IMR-90 (cell line): Measurements from ENCODE around the gene ISCU. TPM values are rescaled to one million over a fixed set of nuclear protein-coding genes. Genes with fewer than 3 reads are reported as not detected.

Source experiments
- ATAC-seq: fragments of 200-7000 bp; cut with Tn5 transposase; 2 replicates; pipeline ENCODE4 v1.9.1; 2020; ENCODE audit warnings: low read depth, mild to moderate bottlenecking, moderate library complexity
- BruUV-seq: library from RNA; stranded (reverse); fragments of 400-500 nt; replicated peaks from 2 replicates; lab custom pipeline; 2021; lab: Mats Ljungman, UMichigan
- CTCF ChIA-PET: fragments of 300-600 bp; formaldehyde crosslinking; extraction: SDS; loops from one replicate; lab custom pipeline; 2021; ENCODE audit warnings: antibody characterized with exemption; lab: Yijun Ruan, JAX
- POLR2A ChIA-PET: fragments of 300-600 bp; sonication (Branson Sonifier 250); formaldehyde crosslinking; loops from one replicate; lab custom pipeline; 2022; ENCODE audit warnings: antibody characterized with exemption; ENCODE audit not compliant: unreplicated experiment; lab: Charles Lee
- DNase-seq: peaks from one replicate; pipeline ENCODE4 v3.0.0; 2013
- H2AFZ ChIP-seq: replicated peaks from 2 replicates; pipeline ENCODE3; 2013; ENCODE audit warnings: low read length, mild to moderate bottlenecking; ENCODE audit not compliant: poor library complexity
- H2AK5ac ChIP-seq: 2 replicates; pipeline ENCODE4 v1.6.1; 2013; ENCODE audit warnings: low read depth, low read length, inconsistent platforms
- H2AK9ac ChIP-seq: replicated peaks from 2 replicates; pipeline ENCODE3; 2013; ENCODE audit warnings: mild to moderate bottlenecking, low read depth, low read length, moderate library complexity; ENCODE audit not compliant: poor library complexity
- H2BK120ac ChIP-seq: 2 replicates; pipeline ENCODE4 v1.6.1; 2013; ENCODE audit warnings: low read depth, low read length, inconsistent platforms
- H2BK15ac ChIP-seq: 3 replicates; pipeline ENCODE4 v1.6.1; 2013; ENCODE audit warnings: low read depth, low read length, inconsistent platforms
- H2BK20ac ChIP-seq: 2 replicates; pipeline ENCODE4 v1.6.1; 2013; ENCODE audit warnings: low read depth, mild to moderate bottlenecking, inconsistent platforms, low read length, moderate library complexity
- H2BK5ac ChIP-seq: 2 replicates; pipeline ENCODE4 v1.6.1; 2013; ENCODE audit warnings: mild to moderate bottlenecking, low read depth, low read length, inconsistent platforms; ENCODE audit not compliant: poor library complexity, severe bottlenecking
- H3K14ac ChIP-seq: replicated peaks from 2 replicates; pipeline ENCODE4 v1.6.1; 2013; ENCODE audit warnings: low read depth, low read length, inconsistent platforms
- H3K18ac ChIP-seq: 2 replicates; pipeline ENCODE4 v1.6.1; 2013; ENCODE audit warnings: low read depth, low read length, control low read depth
- H3K23ac ChIP-seq: 2 replicates; pipeline ENCODE4 v1.6.1; 2013; ENCODE audit warnings: low read depth, low read length, inconsistent platforms
- H3K27ac ChIP-seq: 2 replicates; pipeline ENCODE4 v1.5.1; 2013; ENCODE audit warnings: mild to moderate bottlenecking, control low read depth, low read length; ENCODE audit not compliant: insufficient read depth
- H3K27me3 ChIP-seq: 2 replicates; pipeline ENCODE4 v1.6.1; 2013; ENCODE audit warnings: low read length; ENCODE audit not compliant: control insufficient read depth, insufficient read depth
- H3K36me3 ChIP-seq: 2 replicates; pipeline ENCODE4 v1.6.1; 2013; ENCODE audit warnings: low read length, mixed read lengths; ENCODE audit not compliant: control insufficient read depth, insufficient read depth
- H3K4ac ChIP-seq: 2 replicates; pipeline ENCODE4 v1.6.1; 2013; ENCODE audit warnings: low read depth, low read length, inconsistent platforms
- H3K4me1 ChIP-seq: 2 replicates; pipeline ENCODE4 v1.6.1; 2013; ENCODE audit warnings: low read length, mixed read lengths; ENCODE audit not compliant: control insufficient read depth, insufficient read depth
- H3K4me2 ChIP-seq: 2 replicates; pipeline ENCODE4 v1.6.1; 2013; ENCODE audit warnings: low read depth, mild to moderate bottlenecking, control low read depth, low read length, moderate library complexity
- H3K4me3 ChIP-seq: 2 replicates; pipeline ENCODE4 v1.5.1; 2013; ENCODE audit warnings: low read depth, mild to moderate bottlenecking, control low read depth, low read length, moderate library complexity; ENCODE audit not compliant: insufficient read depth
- H3K56ac ChIP-seq: 2 replicates; pipeline ENCODE4 v1.6.1; 2013; ENCODE audit warnings: low read length, inconsistent platforms; ENCODE audit not compliant: insufficient read depth; ENCODE audit errors: extremely low read depth
- H3K79me1 ChIP-seq, 2 experiments: 2 replicates each; pipeline ENCODE4 v1.6.1; 2013; ENCODE audit warnings: low read length in 2 of 2, inconsistent platforms in 1 of 2, low read depth in 1 of 2
- H3K9ac ChIP-seq: 2 replicates; pipeline ENCODE4 v1.6.1; 2013; ENCODE audit warnings: low read depth, low read length, control low read depth
- H3K9me1 ChIP-seq: 2 replicates; pipeline ENCODE4 v1.6.1; 2013; ENCODE audit warnings: low read length, inconsistent platforms; ENCODE audit not compliant: insufficient read depth
- H3K9me3 ChIP-seq: 2 replicates; pipeline ENCODE4 v1.6.1; 2013; ENCODE audit warnings: low read length; ENCODE audit not compliant: control insufficient read depth, insufficient read depth
- H4K20me1 ChIP-seq: 2 replicates; pipeline ENCODE4 v1.6.1; 2013; ENCODE audit warnings: low read length, inconsistent platforms; ENCODE audit not compliant: insufficient read depth
- H4K5ac ChIP-seq: 2 replicates; pipeline ENCODE4 v1.6.1; 2013; ENCODE audit warnings: mild to moderate bottlenecking, low read depth, low read length, control low read depth
- H4K8ac ChIP-seq, 2 experiments: 2 replicates each; pipeline ENCODE4 v1.6.1; 2013; ENCODE audit warnings: low read depth in 2 of 2, low read length in 2 of 2, control low read depth in 1 of 2, inconsistent platforms in 1 of 2
- H4K91ac ChIP-seq: 2 replicates; pipeline ENCODE4 v1.6.1; 2013; ENCODE audit warnings: low read depth, low read length, inconsistent platforms; ENCODE audit not compliant: insufficient read depth
- BHLHE40 ChIP-seq: fragments of 150-350 bp; IDR thresholded peaks from 2 replicates; pipeline ENCODE4 v1.6.1; 2016; ENCODE audit warnings: mild to moderate bottlenecking, low read depth, low read length
- ELK1 ChIP-seq: fragments of 150-350 bp; IDR thresholded peaks from 2 replicates; pipeline ENCODE4 v1.6.1; 2016; ENCODE audit warnings: low read depth, mild to moderate bottlenecking, low read length, moderate library complexity, borderline replicate concordance
- FOS ChIP-seq: fragments of 150-350 bp; IDR thresholded peaks from 2 replicates; pipeline ENCODE4 v1.6.1; 2016; ENCODE audit warnings: low read depth, low read length
- MAFK ChIP-seq: IDR thresholded peaks from 2 replicates; pipeline ENCODE4 v1.6.1; 2012; ENCODE audit warnings: low read depth, low read length, improper control_type of control experiment
- MAZ ChIP-seq: IDR thresholded peaks from 2 replicates; pipeline ENCODE4 v1.6.1; 2012; ENCODE audit warnings: low read depth, mild to moderate bottlenecking, low read length, improper control_type of control experiment, moderate library complexity, borderline replicate concordance
- MXI1 ChIP-seq: IDR thresholded peaks from 2 replicates; pipeline ENCODE4 v1.6.1; 2012; ENCODE audit warnings: low read depth, mild to moderate bottlenecking, low read length, moderate library complexity, borderline replicate concordance
- NFE2L2 ChIP-seq: fragments of 150-350 bp; IDR thresholded peaks from 2 replicates; pipeline ENCODE4 v1.6.1; 2016; ENCODE audit warnings: low read depth, mild to moderate bottlenecking, low read length
- POLR2A ChIP-seq: IDR thresholded peaks from 2 replicates; pipeline ENCODE4 v1.6.1; 2012; ENCODE audit warnings: mild to moderate bottlenecking, low read depth, low read length
- RAD21 ChIP-seq: IDR thresholded peaks from 2 replicates; pipeline ENCODE4 v1.6.1; 2012; ENCODE audit warnings: low read length, improper control_type of control experiment
- RCOR1 ChIP-seq: IDR thresholded peaks from 2 replicates; pipeline ENCODE4 v1.6.1; 2012; ENCODE audit warnings: mild to moderate bottlenecking, low read length, improper control_type of control experiment; ENCODE audit not compliant: insufficient replicate concordance
- RFX5 ChIP-seq: IDR thresholded peaks from 2 replicates; pipeline ENCODE4 v1.8.0; 2012; ENCODE audit warnings: low read depth, mild to moderate bottlenecking, low read length, moderate library complexity
- SMC3 ChIP-seq: fragments of 150-350 bp; IDR thresholded peaks from 2 replicates; pipeline ENCODE4 v1.6.1; 2016; ENCODE audit warnings: low read depth, mild to moderate bottlenecking, antibody characterized with exemption, low read length, moderate library complexity
- USF2 ChIP-seq: fragments of 150-350 bp; IDR thresholded peaks from 2 replicates; pipeline ENCODE4 v1.6.1; 2017; ENCODE audit warnings: mild to moderate bottlenecking, antibody characterized with exemption, low read length, low read depth
- WGBS, 2 experiments: methylation state at CpG; one replicate each; pipeline versions ENCODE4 v1.1.5 to v1.1.7; 2013; ENCODE audit warnings: missing lambda C conversion rate in 2 of 2; ENCODE audit not compliant: insufficient read length in 1 of 2; ENCODE audit errors: extremely low coverage in 2 of 2; 5-methylcytosine and 5-hydroxymethylcytosine counted together
- dilution Hi-C: fragments of 300-500 bp; cut with HindIII; formaldehyde crosslinking; loops from one replicate; pipeline ENCODE4 v1.14.3; 2018; ENCODE audit warnings: low sequenced_read_pairs; ENCODE audit not compliant: unreplicated experiment
- in situ Hi-C: fragments of 300-500 bp; cut with MboI; formaldehyde crosslinking; loops from 3 replicates; pipeline ENCODE4 v1.14.3; 2019; ENCODE audit warnings: low sequenced_read_pairs, inconsistent platforms, mixed read lengths
- intact Hi-C: fragments of 100-400 bp; cut with micrococcal nuclease; formaldehyde crosslinking; loops from 2 replicates; pipeline ENCODE4 v1.10.0; 2022
- polyA plus RNA-seq, 3 experiments: library from polyadenylated mRNA; depleted of rRNA; stranded (reverse); fragments of >200 nt; gene quantifications; 2 replicates each; pipeline ENCODE4 v1.2.3, GENCODE V29; 2012; ENCODE audit warnings: low replicate concordance in 1 of 3
- total RNA-seq: library from RNA; depleted of rRNA; stranded (reverse); fragments of >200 nt; gene quantifications from 2 replicates; pipeline ENCODE4 v1.2.3, GENCODE V29; 2012

ISCU gene
- total and polyA plus RNA-seq, 2 of the 4 experiments (the other 2 are of a cell fraction), result 52.7 to 87.2 TPM

GRCh38 chr12:108514468-108514972 is 47.9 kb upstream of the ISCU start:
- H4K20me1 ChIP-seq, result no peaks in the 10 kb centered on the region; the same call in 1 of the 2 replicates
- H3K4ac ChIP-seq, result no peak overlapping the region
- peaks cover 3% of the 10 kb centered on the region for H3K4me1 ChIP-seq
- no peak overlapping the region for H3K9ac ChIP-seq
- POLR2A ChIA-PET, result no interaction called here
- H2AK9ac ChIP-seq, result no peak overlapping the region
- BruUV-seq, result no TSS peak
- no peak overlapping the region for H4K8ac ChIP-seq
- no peak overlapping the region for H3K18ac ChIP-seq
- peak overlapping the region; percentile 92 for H3K4me2 ChIP-seq
- no peak overlapping the region for H3K56ac ChIP-seq
- H3K27ac ChIP-seq, result no peak overlapping the region
- 21% methylated on average over 14 of the region's 19 CpGs; no CpG with 5 or more reads in 1 of the 2 experiments for WGBS, 2 experiments
- H3K14ac ChIP-seq, result no peak overlapping the region
- TF ChIP-seq MXI1, result no peak
- TF ChIP-seq MAZ, result no peak
- TF ChIP-seq NFE2L2, result no peak
- no peak for TF ChIP-seq RCOR1
- TF ChIP-seq POLR2A, result no peak
- no peak for TF ChIP-seq RFX5
- TF ChIP-seq BHLHE40, result no peak
- TF ChIP-seq FOS, result no peak
- no peak for TF ChIP-seq SMC3
- no peak for TF ChIP-seq ELK1
- no peak for TF ChIP-seq RAD21
- no peak for TF ChIP-seq MAFK
- no peak for TF ChIP-seq USF2
- in situ Hi-C loops (loop anchor here (25.0 kb wide), 1 partner anchor 827 kb away; the partner anchor contains the start of gene PWP1), dilution Hi-C loops (no loop called here), intact Hi-C loops (loop anchor here (5.0 kb wide), 2 partner anchors 522 to 627 kb away; no protein-coding TSS in a partner anchor)
- peaks cover 19% of the 10 kb centered on the region for H3K36me3 ChIP-seq
- H3K9me3 ChIP-seq, result no peaks in the 10 kb centered on the region
- H2BK15ac ChIP-seq, result no peak overlapping the region
- peaks cover 15 to 37% of the 10 kb centered on the region in 2 experiments for H3K79me1 ChIP-seq
- peak overlapping the region; percentile 96 for H2AFZ ChIP-seq
- no peak overlapping the region for H4K5ac ChIP-seq
- CTCF ChIA-PET, result no interaction called here
- ATAC-seq (peak; percentile 0; the same call in 1 of the 2 replicates), DNase-seq (no peak)
- no peak overlapping the region for H2BK20ac ChIP-seq
- H2BK5ac ChIP-seq, result no peak overlapping the region
- no peak overlapping the region for H4K91ac ChIP-seq
- no peak overlapping the region for H2AK5ac ChIP-seq
- no peak overlapping the region for H2BK120ac ChIP-seq
- no peak overlapping the region for H3K23ac ChIP-seq
- H3K9me1 ChIP-seq, result peaks cover 18% of the 10 kb centered on the region; the same call in 1 of the 2 replicates
- H3K27me3 ChIP-seq, result no peaks in the 10 kb centered on the region; the same call in 1 of the 2 replicates
- peak overlapping the region; percentile 41 for H3K4me3 ChIP-seq
